CD4-positive, alpha-beta T cell treated with Interferon alpha-2 for 1 hour (primary cell): ENCODE measurements around the gene CNIH1.
A peak's percentile ranks its signal among the peaks of the same experiment; 100 is the strongest.

Experiments
- DNase-seq, 2 donors: peaks; one replicate each; pipeline ENCODE4 v3.0.0-alpha.2; 2020 to 2022

Gene CNIH1

GRCh38 chr14:54440873-54441868 lies at the start of gene CNIH1:
CNIH1 (minus strand) TSS chr14:54441374; CDS start chr14:54441327, 47 bp downstream.
- peak; percentile 90 to 93 for DNase-seq

GRCh38 chr14:54490445-54491175 lies 49.4 kb upstream of the CNIH1 start:
- no peak for DNase-seq

GRCh38 chr14:54489731-54490444 lies 48.7 kb upstream of the CNIH1 start:
- no peak for DNase-seq

- no peak for DNase-seq
Observed at GRCh38 chr14:54489318-54489683, 48.1 kb upstream of the CNIH1 start.

- DNase-seq: peak; percentile 89 to 94
Observed at GRCh38 chr14:54488646-54489317, 47.6 kb upstream of the CNIH1 start, which contains the start of gene GMFB. GMFB (minus strand) TSS chr14:54488980; CDS start chr14:54488927, 53 bp downstream.

- DNase-seq: no peak
Observed at GRCh38 chr14:54488318-54488645, 47.1 kb upstream of the CNIH1 start.

- DNase-seq: no peak
Observed at GRCh38 chr14:54487771-54488170, 46.6 kb upstream of the CNIH1 start.

GRCh38 chr14:54486685-54487084 lies 45.5 kb upstream of the CNIH1 start:
- DNase-seq: no peak

- DNase-seq: no peak
Observed at GRCh38 chr14:54483846-54484245, 42.7 kb upstream of the CNIH1 start.

- no peak for DNase-seq
Observed at GRCh38 chr14:54483073-54483745, 42.0 kb upstream of the CNIH1 start.

- no peak for DNase-seq
Observed at GRCh38 chr14:54481695-54482094, 40.5 kb upstream of the CNIH1 start.

GRCh38 chr14:54480830-54481562 lies 39.8 kb upstream of the CNIH1 start:
- no peak for DNase-seq

- no peak for DNase-seq
Observed at GRCh38 chr14:54478636-54479215, 37.6 kb upstream of the CNIH1 start.

GRCh38 chr14:54475911-54476310 lies 34.7 kb upstream of the CNIH1 start:
- no peak for DNase-seq

GRCh38 chr14:54475187-54475899 lies 34.2 kb upstream of the CNIH1 start:
- DNase-seq: no peak

- DNase-seq: no peak
Observed at GRCh38 chr14:54474232-54474793, 33.1 kb upstream of the CNIH1 start.

- DNase-seq: no peak
Observed at GRCh38 chr14:54472315-54472714, 31.1 kb upstream of the CNIH1 start.

GRCh38 chr14:54471641-54472040 lies 30.5 kb upstream of the CNIH1 start:
- DNase-seq: no peak

GRCh38 chr14:54470701-54471100 lies 29.5 kb upstream of the CNIH1 start:
- DNase-seq: no peak

GRCh38 chr14:54467280-54467679 lies 26.1 kb upstream of the CNIH1 start:
- DNase-seq: no peak
